ENCODE data around the gene SMIM9. TPM values are rescaled to one million over a fixed set of nuclear protein-coding genes. Genes with fewer than 3 reads are reported as not detected.

The SMIM9 gene
- polyA plus RNA-seq, 1 donor (not counting 4 experiments of a cell fraction or from before 2014, with no cell fraction given): not detected

GRCh38 chrX:154821523-154821922 lies 12.9 kb downstream of the SMIM9 start:
- Histone ChIP-seq H3K79me2 (ENCODE audit: control insufficient read depth, insufficient read depth, low read length) (no peaks in the 10 kb centered on the region), H3K9me3 (ENCODE audit: control insufficient read depth, low read depth, low read length) (no peaks in the 10 kb centered on the region), H3K36me3 (ENCODE audit: control insufficient read depth in 2 of 2, extremely low read depth in 1 of 2, insufficient read depth in 2 of 2, low read length in 2 of 2) (no peaks in the 10 kb centered on the region), H3K4me3 (ENCODE audit: control insufficient read depth in 2 of 3, extremely low read depth in 1 of 3, insufficient read depth in 2 of 3, low read depth in 1 of 3, low read length in 3 of 3) (no peak overlapping the region), H3K27me3 (ENCODE audit: control insufficient read depth, extremely low read depth, insufficient read depth, low read length) (no peaks in the 10 kb centered on the region), H3K9ac (ENCODE audit: control insufficient read depth, extremely low read depth, insufficient read depth, low read length) (no peak overlapping the region), H4K20me1 (ENCODE audit: control insufficient read depth, extremely low read depth, insufficient read depth, low read length) (no peaks in the 10 kb centered on the region), H3K4me2 (ENCODE audit: control insufficient read depth, extremely low read depth, insufficient read depth, low read depth, low read length) (no peak overlapping the region), H3K27ac (ENCODE audit: control insufficient read depth, insufficient read depth, low read length) (no peak overlapping the region), H3K4me1 (ENCODE audit: control insufficient read depth, extremely low read depth, insufficient read depth, low read length) (peaks cover 4% of the 10 kb centered on the region), H3K9me1 (ENCODE audit: control insufficient read depth, extremely low read depth, insufficient read depth, low read length) (no peaks in the 10 kb centered on the region), H2AFZ (ENCODE audit: control insufficient read depth, low read length) (no peak overlapping the region)
- dilution Hi-C loops (cut with MboI; ENCODE audit: extremely low pct_ligation_motif_present, low sequenced_read_pairs): no loop called here
- FAIRE-seq (no peak), DNase-seq (ENCODE audit: low read depth, low spot score) (no peak)
- TF ChIP-seq EZH2 (IDR thresholded peaks at IDR 0.05; ENCODE audit: low read length) (no peak), CTCF (optimal IDR thresholded peaks at IDR 0.05 in 1 of 3, IDR thresholded peaks at IDR 0.05 in 1 of 3, conservative IDR thresholded peaks at IDR 0.05 in 1 of 3; ENCODE audit: extremely low read depth in 1 of 3, insufficient read depth in 2 of 3, low read length in 3 of 3) (no peak)

DNA sequence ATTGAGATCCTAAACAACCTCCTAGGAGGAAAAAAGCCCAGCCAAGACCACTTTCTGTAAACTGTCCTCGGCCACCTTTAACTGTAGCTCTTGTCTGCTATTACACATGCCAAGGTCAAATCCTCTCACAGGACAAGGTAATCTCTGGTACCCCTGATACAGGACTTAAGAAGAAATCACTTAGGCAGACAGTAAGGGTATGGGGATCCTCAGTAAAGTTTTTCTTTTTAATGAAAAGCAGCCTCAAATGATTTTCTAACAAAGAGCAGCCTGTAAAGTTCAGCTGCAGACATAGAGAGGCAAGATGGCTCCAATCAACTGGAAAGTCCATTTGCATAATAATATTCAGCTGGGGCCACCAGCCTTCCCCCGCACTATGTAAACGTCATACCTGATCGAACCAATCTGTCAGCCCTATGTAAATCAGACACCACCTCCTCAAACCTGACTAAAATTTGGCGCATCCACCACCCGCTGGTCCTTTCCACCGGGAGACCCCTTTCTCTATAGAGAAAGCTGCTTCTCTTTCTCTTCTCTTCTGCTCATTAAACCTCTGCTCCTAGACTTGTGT lies 14.6 kb downstream of the SMIM9 start:
- H3K9me3 ChIP-seq (ENCODE audit: control insufficient read depth, low read depth, low read length): no peaks in the 10 kb centered on the region
- FAIRE-seq (no peak), DNase-seq (ENCODE audit: low read depth, low spot score) (no peak)
- H2AFZ ChIP-seq (ENCODE audit: control insufficient read depth, low read length): no peak overlapping the region
- no peak overlapping the region for H3K9ac ChIP-seq (ENCODE audit: control insufficient read depth, extremely low read depth, insufficient read depth, low read length)
- no peaks in the 10 kb centered on the region for H3K79me2 ChIP-seq (ENCODE audit: control insufficient read depth, insufficient read depth, low read length)
- TF ChIP-seq EZH2 (IDR thresholded peaks at IDR 0.05; ENCODE audit: low read length) (no peak), CTCF (optimal IDR thresholded peaks at IDR 0.05 in 1 of 3, IDR thresholded peaks at IDR 0.05 in 1 of 3, conservative IDR thresholded peaks at IDR 0.05 in 1 of 3; ENCODE audit: extremely low read depth in 1 of 3, insufficient read depth in 2 of 3, low read length in 3 of 3) (no peak)
- H3K4me3 ChIP-seq (ENCODE audit: control insufficient read depth in 2 of 3, extremely low read depth in 1 of 3, insufficient read depth in 2 of 3, low read depth in 1 of 3, low read length in 3 of 3): no peak overlapping the region
- peaks cover 4% of the 10 kb centered on the region for H3K4me1 ChIP-seq (ENCODE audit: control insufficient read depth, extremely low read depth, insufficient read depth, low read length)
- no peaks in the 10 kb centered on the region for H4K20me1 ChIP-seq (ENCODE audit: control insufficient read depth, extremely low read depth, insufficient read depth, low read length)
- no peaks in the 10 kb centered on the region for H3K9me1 ChIP-seq (ENCODE audit: control insufficient read depth, extremely low read depth, insufficient read depth, low read length)
- dilution Hi-C loops (cut with MboI; ENCODE audit: extremely low pct_ligation_motif_present, low sequenced_read_pairs): no loop called here
- no peak overlapping the region for H3K4me2 ChIP-seq (ENCODE audit: control insufficient read depth, extremely low read depth, insufficient read depth, low read depth, low read length)
- H3K27me3 ChIP-seq (ENCODE audit: control insufficient read depth, extremely low read depth, insufficient read depth, low read length): no peaks in the 10 kb centered on the region
- H3K27ac ChIP-seq (ENCODE audit: control insufficient read depth, insufficient read depth, low read length): no peak overlapping the region
- no peaks in the 10 kb centered on the region for H3K36me3 ChIP-seq (ENCODE audit: control insufficient read depth in 2 of 2, extremely low read depth in 1 of 2, insufficient read depth in 2 of 2, low read length in 2 of 2)
